NCI-H1436 treated with DMSO at 0.1 percent for 48 hours (cell line): Measurements from ENCODE around the gene SIGMAR1.
A peak's percentile ranks its signal among the peaks of the same experiment; 100 is the strongest.

Experiments
- DNase-seq: peaks from one replicate; lab custom pipeline; 2025; lab: John Stamatoyannopoulos, UW

Gene SIGMAR1

DNA sequence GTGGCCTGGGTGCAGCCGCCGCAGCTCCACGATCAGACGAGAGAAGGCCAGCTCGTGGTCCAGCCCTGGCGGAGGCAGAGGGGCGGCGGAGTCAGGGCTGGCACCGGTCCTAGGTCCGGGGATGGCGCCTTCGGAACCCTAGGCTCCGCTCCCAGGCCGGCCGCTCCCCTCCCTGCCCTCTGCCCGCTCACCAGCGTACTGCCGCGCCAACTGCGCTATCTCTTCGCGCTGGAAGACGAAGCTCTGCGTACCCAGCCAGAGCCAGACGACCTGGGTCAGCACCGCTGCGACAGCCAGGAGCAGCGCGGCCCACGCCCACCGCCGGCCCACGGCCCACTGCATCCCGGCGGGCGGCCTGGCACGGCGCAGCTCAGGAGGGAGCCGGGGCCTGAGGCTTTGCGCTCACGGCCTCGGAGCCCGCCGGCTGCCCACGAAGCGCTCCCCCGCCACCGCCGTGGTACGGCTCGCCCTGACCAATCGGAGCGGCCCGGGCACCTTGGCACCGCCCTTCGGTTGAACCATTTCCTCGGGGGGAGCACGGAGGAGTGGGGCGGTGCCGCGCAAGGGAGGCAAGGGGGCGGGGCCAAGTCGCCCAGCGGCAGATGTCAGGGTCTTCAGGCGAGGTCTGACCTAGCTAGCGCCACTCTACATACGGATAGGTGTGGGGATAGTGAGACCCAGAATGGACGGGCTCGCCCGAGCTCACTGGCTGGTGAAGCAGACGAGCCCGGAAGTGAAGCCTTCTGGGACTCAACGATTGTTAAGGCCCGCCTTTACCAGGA lies at the start of gene SIGMAR1:
Gene SIGMAR1, minus strand, starts transcription at position 432 of the 782 bp plus-strand sequence. Its CDS starts 90 bp downstream, at position 342.
- DNase-seq: peak; percentile 49

DNA sequence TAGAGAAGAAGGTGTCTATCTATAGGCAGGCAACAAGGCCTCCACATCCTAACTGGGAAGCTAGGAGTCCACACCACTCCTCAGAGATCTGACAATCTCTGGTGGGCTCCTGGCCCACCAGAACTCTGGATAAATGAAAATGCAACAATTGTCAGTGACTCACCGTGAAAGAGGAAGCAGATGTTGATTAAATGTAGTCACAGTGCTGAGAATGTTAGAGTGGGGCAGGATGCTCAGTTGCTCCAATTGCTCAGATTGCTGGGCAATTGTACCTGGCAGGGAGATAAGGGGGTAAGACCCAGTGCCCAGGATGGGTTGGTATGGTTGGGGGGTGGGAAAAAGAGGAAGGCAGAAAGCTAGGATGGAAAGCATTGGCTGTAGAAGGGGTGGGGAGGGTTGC lies 49.1 kb upstream of the SIGMAR1 start:
- DNase-seq: no peak

DNA sequence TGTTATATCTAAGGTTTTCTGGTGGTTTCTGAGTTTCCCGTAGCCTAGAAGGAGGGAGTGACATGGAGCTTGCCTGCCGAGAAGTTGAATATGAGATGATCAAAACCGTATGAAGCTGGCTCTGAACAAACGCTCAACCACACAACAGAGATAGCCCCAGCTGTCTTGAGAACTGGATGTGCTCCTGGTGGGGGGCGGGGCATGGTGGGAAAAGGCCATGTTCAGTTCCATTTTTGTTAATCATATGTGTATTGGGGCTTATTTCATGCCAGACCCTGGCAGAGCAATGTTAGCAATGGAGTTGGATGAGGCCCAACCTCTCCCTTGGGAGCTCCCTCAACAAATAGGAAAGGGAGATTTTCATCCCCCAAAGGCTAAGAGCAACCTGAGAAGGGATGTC lies 48.6 kb upstream of the SIGMAR1 start:
- no peak for DNase-seq

DNA sequence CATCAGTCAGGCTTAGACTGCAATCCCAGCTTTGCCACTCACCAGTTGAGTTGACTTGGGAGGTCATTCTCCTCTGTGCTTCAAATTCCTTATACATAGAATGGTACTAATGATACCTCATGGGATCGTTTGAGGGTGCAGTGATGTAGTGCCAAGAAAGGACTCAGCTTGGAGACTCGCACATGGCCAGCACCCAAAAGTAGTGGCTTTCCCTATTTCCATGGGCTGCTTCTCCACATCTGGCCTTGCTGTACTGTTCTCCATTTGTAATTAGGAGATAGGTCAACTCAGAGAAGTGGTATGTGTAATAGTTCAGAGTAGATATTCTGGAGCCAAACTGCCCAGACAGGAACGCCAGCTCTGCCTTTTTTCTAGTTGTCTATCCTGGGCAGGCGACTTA lies 48.0 kb upstream of the SIGMAR1 start:
- DNase-seq: no peak

DNA sequence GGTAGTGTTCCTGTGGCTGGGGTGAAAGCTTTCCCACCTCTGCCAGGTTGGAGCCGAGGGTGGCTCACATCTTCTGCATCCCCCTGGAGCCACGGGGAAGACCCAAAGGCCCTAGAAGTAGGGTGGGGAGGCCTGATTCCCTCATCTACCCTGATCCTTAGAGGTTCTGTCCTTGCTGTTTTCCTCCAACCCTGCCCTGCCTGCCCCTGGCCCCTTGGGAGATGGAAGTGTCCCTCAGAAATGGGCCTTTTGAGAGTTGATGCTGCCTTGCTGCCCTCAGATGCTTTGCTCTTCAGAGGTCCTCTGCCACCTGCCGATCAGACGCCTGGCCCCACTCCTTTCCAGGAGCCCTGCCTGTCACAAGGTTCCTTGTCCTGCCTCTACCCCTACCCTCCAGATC lies 47.2 kb upstream of the SIGMAR1 start:
- no peak for DNase-seq

DNA sequence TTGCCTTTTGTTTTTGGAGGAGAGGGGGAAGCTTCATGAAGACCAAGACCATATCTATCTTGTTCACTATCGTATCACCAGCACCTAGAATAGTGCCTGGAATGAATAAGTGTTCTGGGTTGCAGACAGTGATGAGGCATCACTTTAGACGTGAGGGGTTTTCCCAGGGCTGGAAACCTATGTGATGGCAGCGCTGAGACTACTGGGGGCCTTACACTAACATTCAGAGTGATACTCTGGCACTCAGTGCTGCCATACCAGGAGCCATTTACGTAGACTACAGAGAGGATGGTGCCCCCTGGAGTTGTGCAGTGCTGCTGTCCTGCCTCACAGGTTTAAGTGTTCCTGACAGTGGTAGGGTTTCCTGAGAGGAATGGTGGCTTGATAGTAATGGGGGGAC lies 46.6 kb upstream of the SIGMAR1 start:
- no peak for DNase-seq

DNA sequence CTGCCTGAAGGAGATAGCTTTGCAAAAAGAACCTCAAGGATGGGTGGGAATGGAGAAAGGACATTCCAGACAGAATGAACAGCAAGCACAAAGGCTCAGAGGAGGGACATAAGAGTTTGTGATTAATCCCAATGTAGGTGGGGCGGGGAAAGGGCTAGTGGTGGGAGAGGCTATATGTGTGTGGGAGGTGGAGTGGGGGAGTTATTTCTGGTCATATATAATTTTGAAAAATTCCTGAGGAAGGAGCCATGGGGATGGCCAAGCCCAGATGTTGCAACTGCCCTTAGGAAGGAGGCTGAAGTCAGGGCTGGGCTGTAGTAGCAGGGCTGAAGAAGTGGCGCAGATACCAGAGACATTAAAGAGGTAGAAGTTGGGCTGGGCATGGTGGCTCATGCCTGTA lies 38.3 kb upstream of the SIGMAR1 start:
- no peak for DNase-seq

DNA sequence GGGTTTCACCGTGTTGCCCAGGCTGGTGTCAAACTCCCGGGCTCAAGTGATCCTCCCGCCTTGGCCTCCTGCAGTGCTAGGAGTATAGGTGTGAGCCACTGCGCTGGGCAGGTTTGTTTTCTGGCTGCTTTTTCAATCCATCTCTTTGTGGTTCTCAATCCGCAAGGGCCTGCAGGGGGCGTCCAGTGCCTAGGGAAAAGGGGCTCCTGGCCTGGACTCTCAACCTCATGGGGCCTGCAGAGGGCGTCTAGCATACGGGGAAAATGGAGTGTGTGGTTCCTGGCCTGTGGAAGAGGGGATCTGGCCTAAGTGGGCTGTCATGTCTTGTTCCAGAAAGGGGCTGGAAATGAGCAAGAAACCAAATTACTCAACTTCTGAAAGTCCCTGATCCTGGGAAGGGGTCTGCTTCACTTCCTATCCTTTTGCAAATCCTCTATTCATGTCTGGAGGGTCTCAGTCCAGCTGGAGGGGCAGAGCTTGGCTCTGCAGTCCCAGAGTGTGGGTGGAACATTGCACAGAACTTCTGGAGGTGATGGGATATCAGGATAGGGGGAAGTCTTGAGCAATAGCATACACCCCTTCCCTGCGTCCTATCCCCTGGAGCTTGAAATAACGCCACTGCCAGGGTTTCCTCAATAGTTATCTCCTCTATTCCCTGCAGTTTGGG lies 37.6 kb upstream of the SIGMAR1 start:
- no peak for DNase-seq

DNA sequence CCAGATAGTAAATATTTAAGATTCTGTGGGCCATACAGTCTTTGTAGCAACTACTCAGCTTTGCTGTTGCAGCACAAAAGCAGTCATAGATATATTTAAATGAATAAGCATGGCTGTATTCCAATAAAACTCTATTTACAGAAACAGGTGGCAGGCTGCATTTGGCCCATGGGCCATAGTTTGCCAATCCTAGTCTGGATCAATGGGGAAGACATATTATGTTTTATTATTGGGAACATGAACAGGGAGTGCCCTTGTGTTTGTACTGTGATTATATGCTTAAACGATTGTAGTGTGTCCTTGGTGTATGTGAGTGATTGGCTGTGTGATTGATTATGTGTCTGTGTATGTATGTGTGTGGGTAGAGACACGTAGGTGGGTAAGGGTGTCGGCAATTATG lies 36.9 kb upstream of the SIGMAR1 start:
- DNase-seq: no peak

DNA sequence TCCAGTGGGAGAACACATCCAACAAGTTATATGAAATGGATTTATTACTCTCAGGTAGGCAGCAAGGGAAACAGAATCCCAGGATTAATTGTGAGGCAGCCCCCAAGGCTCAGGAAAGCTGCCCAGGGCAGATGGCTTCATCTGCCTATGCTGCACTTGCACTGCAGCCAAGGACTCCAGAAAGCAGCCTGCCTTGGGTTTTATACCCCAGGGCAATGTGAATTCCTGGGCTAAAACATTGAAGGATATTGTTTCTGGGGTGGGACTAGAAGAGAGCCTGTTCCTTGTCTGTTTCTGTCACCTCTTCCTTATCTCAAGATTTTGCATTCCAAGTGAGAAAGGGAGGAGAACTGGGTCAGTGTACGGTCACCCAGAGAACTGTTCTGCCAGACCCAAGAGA lies 33.7 kb upstream of the SIGMAR1 start:
- DNase-seq: no peak

DNA sequence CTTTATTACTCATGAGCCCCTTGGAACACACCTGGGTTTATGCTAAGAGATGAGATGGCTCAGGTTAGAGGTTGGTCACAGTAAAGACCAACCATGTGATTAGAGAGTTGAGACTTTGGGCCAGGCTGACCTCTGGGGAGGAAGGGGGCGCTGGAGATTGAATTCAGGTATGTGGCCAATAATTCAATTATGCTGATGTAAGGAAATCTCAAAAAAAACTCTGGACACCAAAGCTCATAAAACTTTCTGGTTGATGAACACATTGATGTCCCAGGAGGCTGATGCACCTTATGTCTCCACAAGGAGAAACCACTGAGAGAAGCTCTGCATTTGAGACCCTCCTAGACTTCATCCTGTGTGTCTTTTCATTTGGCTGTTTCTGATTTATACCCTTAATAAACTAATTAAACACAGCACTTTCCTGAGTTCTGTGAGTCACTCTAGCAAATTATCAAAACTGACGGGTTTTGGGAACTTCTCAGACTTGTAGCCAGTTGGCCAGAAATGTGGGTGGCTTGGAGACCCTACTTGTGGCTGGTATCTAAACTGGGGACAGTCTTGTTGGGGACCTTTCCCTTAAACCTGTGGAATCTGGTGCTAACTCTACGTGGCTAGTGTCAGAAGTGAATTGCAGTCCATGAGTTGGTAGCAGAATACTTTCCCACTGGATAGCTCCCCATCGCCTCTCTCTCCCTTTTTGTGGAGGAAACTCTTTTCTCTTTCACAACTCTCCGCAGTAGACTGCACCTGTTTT lies 32.4 kb upstream of the SIGMAR1 start:
- DNase-seq: no peak

DNA sequence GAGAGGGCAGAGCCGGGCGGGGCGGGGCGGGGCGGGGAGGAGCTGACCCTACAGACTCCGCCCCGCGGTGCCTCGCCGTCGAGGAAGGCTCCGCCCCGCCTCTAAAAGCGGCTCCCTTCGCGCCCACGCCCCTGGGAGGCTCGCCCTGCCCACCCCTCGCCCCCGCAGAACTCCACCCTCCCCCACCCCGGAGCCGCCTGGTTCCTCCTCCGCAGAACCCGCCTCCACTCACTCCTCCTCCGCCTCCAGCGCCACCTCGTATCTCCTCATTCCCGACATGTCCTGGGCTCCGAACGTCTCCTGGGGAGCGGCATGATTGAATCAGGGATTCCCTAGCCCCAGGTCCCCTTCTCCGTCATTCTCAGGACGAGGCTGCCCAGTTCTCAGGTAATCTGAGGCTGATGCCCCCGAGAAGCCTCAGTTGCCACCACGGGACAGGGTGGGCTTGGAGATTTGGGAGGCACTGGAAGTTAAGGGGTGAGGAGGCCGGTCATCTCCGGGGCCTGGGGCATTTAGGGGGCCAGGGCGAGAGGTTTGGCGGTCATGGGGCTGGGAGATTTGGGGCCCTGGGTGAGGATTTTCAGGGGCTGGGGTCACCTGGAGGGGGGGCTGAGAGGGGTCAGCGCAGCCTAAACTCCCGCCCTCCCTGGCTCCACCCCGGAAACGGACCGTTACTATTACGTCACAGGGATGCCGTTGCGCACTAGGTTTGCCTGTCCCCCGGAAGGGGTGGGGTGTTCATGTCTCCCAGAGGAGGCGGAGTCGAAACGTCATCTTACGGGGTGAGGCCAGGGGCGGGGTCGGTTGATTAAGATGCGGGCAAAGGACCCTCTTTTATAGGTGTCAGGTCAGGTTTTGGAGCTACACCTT lies 28.0 kb upstream of the SIGMAR1 start:
- peak; percentile 68 for DNase-seq

DNA sequence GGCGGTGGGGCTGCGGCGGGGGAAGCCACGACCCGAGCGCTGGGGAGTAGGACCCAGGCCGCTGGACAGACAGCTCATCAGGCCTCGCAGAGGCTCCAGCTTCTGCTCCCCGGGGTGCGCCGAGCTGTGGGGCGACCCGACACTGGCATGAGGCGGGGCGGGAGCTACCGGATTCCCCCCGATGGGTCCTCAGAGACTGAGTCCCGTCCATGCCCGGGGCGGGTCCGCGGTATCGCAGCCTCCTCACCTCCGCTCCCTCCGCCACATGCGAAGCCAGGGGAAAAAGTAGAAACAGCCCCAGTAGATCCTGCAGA lies 27.4 kb upstream of the SIGMAR1 start:
- DNase-seq: no peak

DNA sequence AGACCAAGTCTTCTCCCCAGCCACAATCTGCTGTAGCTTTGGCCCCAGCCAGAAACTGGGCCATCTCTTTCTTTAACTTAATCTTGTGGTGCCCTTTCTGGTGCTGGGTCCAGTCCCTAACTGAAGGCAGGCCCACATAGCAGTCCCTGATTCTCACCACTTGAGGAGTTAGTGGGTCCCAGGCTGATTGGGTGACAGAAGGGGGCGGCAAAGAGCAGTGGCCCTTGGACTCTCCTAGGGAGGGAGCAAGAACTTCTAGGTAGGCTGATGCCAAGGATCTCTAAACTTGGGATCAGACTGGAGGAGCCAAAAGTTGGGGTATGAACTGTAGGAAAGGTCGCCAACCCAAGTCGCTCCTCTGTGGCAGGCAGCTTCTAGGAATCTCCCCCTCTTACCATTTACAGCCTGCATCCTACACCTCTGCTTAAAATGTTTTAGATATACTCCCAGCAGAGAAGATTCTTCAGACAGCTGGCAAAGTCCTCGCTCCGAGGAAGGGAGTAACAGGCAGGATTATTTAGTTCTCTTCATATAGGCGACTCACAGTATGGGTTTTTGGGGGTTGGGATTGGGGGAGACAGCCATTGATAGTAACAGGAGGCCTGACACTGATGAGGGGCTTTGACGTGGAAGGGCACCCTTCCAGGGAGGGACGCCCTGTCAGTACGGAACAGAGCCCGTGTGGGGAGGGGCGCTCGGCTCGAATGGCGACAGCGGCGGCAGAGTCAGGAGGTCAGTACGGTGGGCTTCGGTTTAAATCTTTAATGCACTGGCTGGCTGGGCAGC lies 26.9 kb upstream of the SIGMAR1 start:
- DNase-seq: no peak

DNA sequence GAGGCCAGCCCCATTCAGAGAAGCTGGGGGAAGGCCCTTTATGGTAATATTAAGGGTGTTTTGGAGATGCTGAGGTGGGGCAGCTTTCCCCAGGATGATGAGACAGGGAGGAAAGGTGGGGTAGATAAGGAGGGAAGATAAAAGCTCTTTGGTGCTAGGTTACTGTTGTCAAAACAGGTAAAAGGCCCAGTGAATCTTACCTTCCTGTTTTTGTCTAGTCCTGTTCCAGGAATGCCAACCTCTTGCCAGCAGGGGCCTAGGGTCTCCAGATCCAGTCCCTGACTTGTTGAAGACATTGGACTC lies 25.7 kb upstream of the SIGMAR1 start:
- DNase-seq: no peak

DNA sequence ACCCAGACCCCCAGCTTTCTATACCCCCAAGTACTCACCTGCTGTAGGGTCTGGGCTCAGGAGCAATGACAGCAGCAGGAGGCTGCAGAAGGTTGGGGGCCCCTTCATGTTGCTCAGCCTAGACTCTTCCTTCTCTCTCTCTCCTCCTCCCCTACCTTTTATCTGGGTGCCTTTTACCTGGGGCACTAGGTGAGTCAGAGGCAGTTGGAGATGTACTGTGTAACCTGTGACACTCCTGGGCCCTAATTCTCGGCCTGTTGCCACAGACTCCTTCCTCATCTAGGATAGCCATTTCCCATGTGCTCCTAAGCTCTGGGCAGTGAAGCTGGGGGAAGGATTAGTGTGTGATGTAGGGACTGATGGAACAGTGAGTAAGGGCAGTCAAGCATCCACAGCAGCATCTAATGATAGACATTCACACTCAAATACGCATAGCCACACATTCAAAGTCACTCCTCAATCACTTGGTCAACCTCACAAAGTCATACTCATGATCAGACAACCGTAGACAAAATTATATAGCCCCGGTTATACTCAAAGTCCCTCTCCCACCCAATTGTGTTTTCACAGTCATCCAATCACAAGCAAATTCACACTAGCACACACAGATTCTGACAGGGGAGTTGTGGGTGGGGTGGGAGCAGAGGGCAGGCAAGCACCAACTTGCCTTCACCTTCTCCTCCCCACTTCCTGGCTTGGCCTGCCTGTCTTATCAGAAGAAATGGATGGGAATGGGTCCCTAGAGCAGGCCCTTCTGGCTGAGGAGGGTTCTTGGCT lies 25.1 kb upstream of the SIGMAR1 start, which contains the start of gene CCL27:
Gene CCL27, minus strand, starts transcription at position 132 of the 777 bp plus-strand sequence. Its CDS starts 24 bp downstream, at position 108.
- DNase-seq: no peak

DNA sequence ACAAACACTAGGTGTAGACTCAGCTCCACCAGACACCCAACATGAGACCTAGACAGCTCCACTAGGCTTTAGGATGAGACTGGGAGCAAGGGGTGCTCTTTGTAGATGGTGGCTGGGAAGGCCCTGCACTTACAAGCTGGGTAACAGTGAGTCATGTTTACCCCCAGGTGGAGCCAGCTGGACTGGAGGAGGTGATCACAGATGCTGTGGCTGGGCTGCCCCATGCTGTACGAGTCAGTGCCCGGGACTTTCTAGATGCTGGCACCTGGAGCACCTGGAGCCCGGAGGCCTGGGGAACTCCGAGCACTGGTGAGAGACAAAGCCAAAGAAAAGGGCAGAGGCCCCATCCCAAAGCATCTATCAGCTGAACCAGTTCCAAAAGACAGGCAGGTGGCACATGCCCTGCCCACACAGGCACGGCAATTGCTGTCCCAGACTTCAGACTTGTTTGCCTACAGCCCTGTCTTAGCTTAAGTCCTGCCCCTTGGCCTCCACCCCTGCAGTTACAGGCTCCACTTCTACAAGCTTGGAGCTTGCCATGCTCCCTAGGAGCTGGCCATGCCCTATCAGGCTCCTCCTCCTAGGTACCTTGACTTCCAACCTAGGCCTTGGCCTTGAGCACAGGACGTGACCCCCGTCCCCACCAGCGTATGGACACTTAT lies 22.1 kb upstream of the SIGMAR1 start:
- no peak for DNase-seq

DNA sequence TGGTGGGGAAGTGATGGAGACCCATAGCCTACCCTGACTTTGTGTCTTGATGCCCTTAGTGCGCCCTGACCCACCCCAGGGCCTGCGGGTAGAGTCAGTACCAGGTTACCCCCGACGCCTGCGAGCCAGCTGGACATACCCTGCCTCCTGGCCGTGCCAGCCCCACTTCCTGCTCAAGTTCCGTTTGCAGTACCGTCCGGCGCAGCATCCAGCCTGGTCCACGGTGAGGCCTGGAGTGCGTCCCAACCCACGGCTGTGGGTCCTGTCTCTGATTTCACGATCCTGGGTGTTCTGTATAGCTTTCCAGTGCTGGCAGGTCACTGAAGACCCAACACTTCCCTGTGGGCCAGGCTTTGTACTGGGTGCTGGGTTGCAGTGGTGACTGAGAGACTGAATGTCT lies 20.9 kb upstream of the SIGMAR1 start:
- no peak for DNase-seq

DNA sequence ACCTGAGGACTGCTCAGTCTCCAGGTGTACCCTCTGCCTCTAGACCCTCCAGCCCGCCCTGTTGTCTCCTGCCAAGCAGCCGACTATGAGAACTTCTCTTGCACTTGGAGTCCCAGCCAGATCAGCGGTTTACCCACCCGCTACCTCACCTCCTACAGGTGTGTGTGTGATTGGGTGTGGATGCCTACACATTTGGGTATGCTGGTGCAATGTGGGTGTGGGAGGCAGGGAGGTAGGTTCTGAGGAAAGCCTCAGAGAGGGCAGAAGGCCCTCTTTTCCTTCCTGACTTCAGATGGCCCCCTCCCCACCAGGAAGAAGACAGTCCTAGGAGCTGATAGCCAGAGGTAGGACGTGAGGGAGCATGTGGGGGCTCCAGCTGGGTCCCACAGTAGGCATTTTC lies 19.4 kb upstream of the SIGMAR1 start:
- DNase-seq: no peak

DNA sequence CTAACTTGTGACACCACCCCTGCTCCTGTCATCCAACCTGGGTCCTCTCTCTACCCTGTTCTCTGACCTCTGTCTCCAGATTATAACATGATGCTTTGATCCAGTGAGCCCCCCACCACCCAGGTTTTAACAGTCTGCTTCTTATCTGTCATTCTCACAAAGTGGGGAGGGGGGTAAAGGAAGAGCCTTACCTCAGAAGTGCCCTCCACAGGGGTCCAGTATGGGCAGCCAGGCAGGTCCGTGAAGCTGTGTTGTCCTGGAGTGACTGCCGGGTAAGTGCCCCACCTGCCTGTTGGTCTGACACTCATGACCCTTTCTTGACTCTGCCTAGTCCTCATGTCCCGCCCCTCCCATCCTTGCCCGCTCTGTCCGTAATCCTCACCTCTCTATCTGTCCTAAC lies 17.8 kb upstream of the SIGMAR1 start:
- no peak for DNase-seq
